PFSK-1 (cell line): ENCODE results near the gene CSNK2A2.

Experiments used
- FOXP2 ChIP-seq: optimal IDR thresholded peaks from 2 replicates; pipeline ENCODE3; 2011; ENCODE audit warnings: borderline replicate concordance, control low read depth, inconsistent platforms; ENCODE audit not compliant: insufficient read depth; ENCODE audit errors: extremely low read length, extremely low read depth
- POLR2AphosphoS5 ChIP-seq: IDR thresholded peaks from 2 replicates; pipeline ENCODE4 v1.6.1; 2012; ENCODE audit warnings: low read depth, mild to moderate bottlenecking, control low read depth, low read length, moderate library complexity
- REST ChIP-seq, 2 experiments: IDR thresholded peaks; 2 replicates each; pipeline versions ENCODE4 v1.6.1 to v1.8.0; 2011 to 2012; ENCODE audit warnings: low read depth in 2 of 2, low read length in 2 of 2, control low read depth in 1 of 2, inconsistent platforms in 1 of 2, mild to moderate bottlenecking in 1 of 2, moderate library complexity in 1 of 2; ENCODE audit not compliant: insufficient read depth in 1 of 2
- SIN3A ChIP-seq: IDR thresholded peaks from 2 replicates; pipeline ENCODE4 v1.6.1; 2012; ENCODE audit warnings: mild to moderate bottlenecking, low read length, moderate library complexity, borderline replicate concordance; ENCODE audit not compliant: insufficient read depth
- TAF1 ChIP-seq: IDR thresholded peaks from 2 replicates; pipeline ENCODE4 v1.6.1; 2012; ENCODE audit warnings: low read length, control low read depth, borderline replicate concordance; ENCODE audit not compliant: insufficient read depth

CSNK2A2 gene

GRCh38 chr16:58198803-58199411 is 1.0 kb upstream of the CSNK2A2 start:
- TF ChIP-seq FOXP2 = no peak
- TF ChIP-seq TAF1 = no peak
- no peak for TF ChIP-seq SIN3A
- TF ChIP-seq POLR2AphosphoS5 = no peak
- no peak for TF ChIP-seq REST (IDR thresholded peaks at IDR 0.05; ENCODE audit: insufficient read depth in 1 of 2, low read depth in 2 of 2, low read length in 2 of 2)

- TF ChIP-seq TAF1 = no peak
- no peak for TF ChIP-seq SIN3A
- no peak for TF ChIP-seq POLR2AphosphoS5
- no peak for TF ChIP-seq REST (IDR thresholded peaks at IDR 0.05; ENCODE audit: insufficient read depth in 1 of 2, low read depth in 2 of 2, low read length in 2 of 2)
- no peak for TF ChIP-seq FOXP2
Measured at GRCh38 chr16:58197314-58198012, 443 bp downstream of the CSNK2A2 start.

GRCh38 chr16:58196898-58197313 is 1.0 kb downstream of the CSNK2A2 start:
- TF ChIP-seq POLR2AphosphoS5 = no peak

GRCh38 chr16:58195771-58196170 is 2.1 kb downstream of the CSNK2A2 start:
- TF ChIP-seq REST (IDR thresholded peaks at IDR 0.05; ENCODE audit: insufficient read depth in 1 of 2, low read depth in 2 of 2, low read length in 2 of 2) (no peak), POLR2AphosphoS5 (no peak), SIN3A (no peak), FOXP2 (no peak), TAF1 (no peak)

- no peak for TF ChIP-seq REST (IDR thresholded peaks at IDR 0.05; ENCODE audit: insufficient read depth in 1 of 2, low read depth in 2 of 2, low read length in 2 of 2)
- no peak for TF ChIP-seq SIN3A
- no peak for TF ChIP-seq POLR2AphosphoS5
- TF ChIP-seq FOXP2 = no peak
- no peak for TF ChIP-seq TAF1
Measured at GRCh38 chr16:58195344-58195743, 2.6 kb downstream of the CSNK2A2 start.
